IPS DF 6.9 (cell line): ENCODE results near the gene SMAD4.

Source experiments
- DNase-seq: peaks from one replicate; pipeline ENCODE4 v3.0.0-alpha.2; 2013; ENCODE audit warnings: low read depth, low spot score
- H3K27ac ChIP-seq: one replicate; pipeline ENCODE4 v1.5.1; 2013; ENCODE audit warnings: low read length, control low read depth
- H3K27me3 ChIP-seq: 2 replicates; pipeline ENCODE4 v1.6.1; 2013; ENCODE audit warnings: mild to moderate bottlenecking, low read length; ENCODE audit not compliant: control insufficient read depth, insufficient read depth
- H3K36me3 ChIP-seq: 2 replicates; pipeline ENCODE4 v1.6.1; 2013; ENCODE audit warnings: low read length; ENCODE audit not compliant: control insufficient read depth, insufficient read depth
- H3K4me1 ChIP-seq: 2 replicates; pipeline ENCODE4 v1.6.1; 2013; ENCODE audit warnings: low read length; ENCODE audit not compliant: control insufficient read depth, insufficient read depth
- H3K4me3 ChIP-seq: 2 replicates; pipeline ENCODE4 v1.5.1; 2013; ENCODE audit warnings: mild to moderate bottlenecking, low read length
- H3K9me3 ChIP-seq: 2 replicates; pipeline ENCODE4 v1.6.1; 2013; ENCODE audit warnings: low read length, inconsistent platforms; ENCODE audit not compliant: control insufficient read depth, insufficient read depth
- WGBS: extraction: QIAGEN DNeasy Blood & Tissue Kit; methylation state at CpG from one replicate; pipeline ENCODE4 v1.1.7; 2013; ENCODE audit warnings: mixed read lengths, missing lambda C conversion rate; ENCODE audit not compliant: insufficient read length, insufficient coverage; 5-methylcytosine and 5-hydroxymethylcytosine counted together

SMAD4 gene

DNA sequence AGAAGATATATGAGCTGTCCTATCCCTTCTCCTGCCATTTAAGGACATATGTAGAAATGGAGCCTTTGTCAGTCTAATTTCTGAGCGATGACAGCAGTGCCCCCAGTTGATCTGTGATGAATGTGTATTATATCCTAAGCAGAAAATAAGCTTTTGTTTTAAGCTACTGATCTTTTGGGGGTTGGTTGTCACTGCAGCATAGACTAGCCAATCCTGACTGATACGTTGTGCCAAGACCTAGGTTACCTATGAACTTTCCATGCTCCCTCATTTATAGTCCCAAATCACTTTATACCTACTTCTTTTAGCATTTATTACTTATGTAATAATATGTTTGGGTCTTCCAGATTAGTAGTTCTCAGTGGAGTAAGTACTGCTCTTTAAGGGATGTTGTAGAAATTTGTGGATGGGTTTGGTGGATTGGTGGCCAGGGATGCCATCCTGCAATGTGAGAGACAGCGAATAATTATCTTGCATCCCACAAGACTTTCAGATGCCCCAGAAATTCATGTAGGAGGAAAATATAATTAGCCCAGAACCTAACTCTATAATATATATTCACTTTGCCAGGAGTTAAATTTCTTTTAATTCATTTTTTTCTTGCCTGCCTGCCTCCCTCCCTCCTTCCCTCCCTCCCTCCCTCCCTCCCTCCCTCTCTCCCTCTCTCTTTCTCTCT lies 11.8 kb downstream of the SMAD4 start:
- DNase-seq = no peak
- Histone ChIP-seq H3K4me1 (peaks cover 3% of the 10 kb centered on the region; the same call in 1 of the 2 replicates), H3K27ac (no peak overlapping the region), H3K27me3 (no peaks in the 10 kb centered on the region), H3K9me3 (no peaks in the 10 kb centered on the region), H3K4me3 (no peak overlapping the region), H3K36me3 (no peaks in the 10 kb centered on the region)
- no CpG with 5 or more reads among the region's 3 CpGs for WGBS

DNA sequence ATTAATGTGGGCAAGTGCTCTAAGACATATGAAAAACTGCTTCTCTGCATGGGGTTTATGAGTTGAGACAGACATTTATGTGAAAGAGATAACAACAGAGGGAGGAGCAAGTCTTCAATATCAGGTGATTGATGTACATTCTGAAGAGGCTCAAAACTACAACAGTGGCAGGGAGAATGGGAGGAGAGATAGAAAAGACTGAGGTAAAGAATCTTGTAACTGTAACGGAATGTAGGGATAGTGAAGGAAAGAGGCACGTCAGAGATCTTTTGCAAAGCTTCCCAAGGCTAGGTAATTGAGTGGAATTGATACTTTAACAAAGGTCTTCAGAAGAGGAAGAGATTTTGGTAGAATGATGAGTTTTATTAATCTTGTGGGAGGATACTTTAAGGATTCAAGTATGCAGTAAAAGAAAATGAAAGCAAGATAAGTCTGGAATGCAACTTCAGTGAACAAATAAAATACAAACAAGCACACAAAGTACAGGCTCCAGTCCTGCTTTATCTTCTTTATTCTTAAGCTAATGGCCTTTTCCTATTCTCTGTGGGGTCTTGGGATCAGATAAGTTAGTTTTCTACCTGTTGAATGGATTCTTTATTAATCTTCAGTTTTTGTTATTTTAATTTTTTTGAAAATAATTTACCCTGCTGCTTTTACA lies 15.0 kb downstream of the SMAD4 start:
- no peak overlapping the region for H3K4me3 ChIP-seq
- peaks cover 3% of the 10 kb centered on the region; the same call in 1 of the 2 replicates for H3K4me1 ChIP-seq
- no peaks in the 10 kb centered on the region for H3K36me3 ChIP-seq
- H3K9me3 ChIP-seq = no peaks in the 10 kb centered on the region
- no CpG with 5 or more reads among the region's 2 CpGs for WGBS
- no peak for DNase-seq
- no peaks in the 10 kb centered on the region for H3K27me3 ChIP-seq
- no peak overlapping the region for H3K27ac ChIP-seq

DNA sequence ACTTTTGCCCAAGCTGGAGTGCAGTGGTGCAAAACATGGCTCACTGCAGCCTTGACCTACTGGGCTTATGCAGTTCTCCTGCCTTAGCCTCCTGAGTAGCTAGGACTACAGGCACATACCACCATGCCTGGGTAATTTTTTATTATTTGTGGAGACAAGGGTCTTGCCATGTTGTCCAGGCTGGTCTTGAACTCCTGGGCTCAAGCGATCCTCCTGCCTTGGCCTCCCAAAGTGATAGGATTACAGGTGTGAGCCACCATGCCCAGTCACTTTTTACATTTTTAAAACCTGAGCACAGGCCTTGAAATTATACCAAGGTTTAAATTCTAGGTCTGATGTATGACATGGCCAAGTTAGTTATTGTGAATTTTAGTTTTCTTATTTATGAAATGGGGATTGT lies 18.2 kb downstream of the SMAD4 start:
- peaks cover 1% of the 10 kb centered on the region; the same call in 1 of the 2 replicates for H3K4me1 ChIP-seq
- no peaks in the 10 kb centered on the region for H3K27me3 ChIP-seq
- no peaks in the 10 kb centered on the region for H3K9me3 ChIP-seq
- WGBS = no CpG with 5 or more reads among the region's 1 CpG
- no peak for DNase-seq
- no peak overlapping the region for H3K4me3 ChIP-seq
- no peak overlapping the region for H3K27ac ChIP-seq
- H3K36me3 ChIP-seq = no peaks in the 10 kb centered on the region

DNA sequence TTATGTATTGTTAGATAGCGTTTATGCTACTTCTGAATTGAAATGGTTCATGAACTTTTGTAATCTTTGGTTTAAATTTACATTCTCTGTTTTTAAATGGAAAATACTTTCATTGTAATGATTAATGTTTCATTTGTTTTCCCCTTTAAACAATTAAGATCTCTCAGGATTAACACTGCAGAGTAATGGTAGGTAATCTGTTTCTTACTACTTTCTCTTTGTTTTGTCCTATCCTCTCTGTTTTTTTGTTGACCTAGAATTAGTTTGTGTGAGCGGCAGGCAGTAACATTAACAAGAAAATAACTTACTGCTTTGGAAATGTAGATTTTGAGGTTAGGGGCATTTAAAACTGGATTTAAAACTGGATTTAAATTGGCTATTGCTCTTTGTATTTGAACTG lies 19.1 kb downstream of the SMAD4 start:
- H3K36me3 ChIP-seq = no peaks in the 10 kb centered on the region; the same call in 1 of the 2 replicates
- DNase-seq = no peak
- H3K9me3 ChIP-seq = no peaks in the 10 kb centered on the region
- H3K4me3 ChIP-seq = no peak overlapping the region
- H3K27ac ChIP-seq = no peak overlapping the region
- H3K4me1 ChIP-seq = peaks cover 1% of the 10 kb centered on the region; the same call in 1 of the 2 replicates
- H3K27me3 ChIP-seq = no peaks in the 10 kb centered on the region
- no CpG with 5 or more reads among the region's 2 CpGs for WGBS

DNA sequence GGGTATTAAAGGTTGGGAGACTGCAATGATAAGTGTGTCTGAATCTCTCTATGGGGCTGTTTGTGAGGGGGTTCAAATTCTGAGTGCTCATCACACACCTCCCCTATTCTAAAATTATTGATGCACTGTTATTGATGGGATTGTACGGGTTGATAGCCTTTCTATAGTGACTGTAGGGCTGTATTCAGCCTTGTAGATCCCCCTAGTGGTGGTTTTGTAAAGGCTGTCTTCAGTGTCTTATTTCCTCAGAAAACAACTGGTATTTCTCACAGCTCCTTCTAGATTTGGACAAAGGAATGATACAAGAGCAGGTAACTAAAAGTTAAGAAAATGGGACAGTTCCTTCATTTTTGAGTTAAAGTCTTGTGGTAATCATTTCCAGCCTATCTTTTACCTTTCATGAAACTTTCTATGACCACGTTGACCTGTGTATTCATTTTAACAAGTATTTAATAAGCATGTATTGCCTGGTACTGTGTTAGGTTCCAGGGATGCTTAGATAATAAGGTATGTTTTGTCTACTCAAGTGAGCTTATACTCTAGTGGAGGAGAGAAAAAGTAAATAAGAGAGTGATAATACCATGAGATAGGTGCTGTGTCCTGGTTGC lies 21.2 kb downstream of the SMAD4 start:
- no peaks in the 10 kb centered on the region for H3K9me3 ChIP-seq
- no peak overlapping the region for H3K27ac ChIP-seq
- H3K4me1 ChIP-seq = no peaks in the 10 kb centered on the region
- H3K36me3 ChIP-seq = no peaks in the 10 kb centered on the region; the same call in 1 of the 2 replicates
- no CpG with 5 or more reads among the region's 2 CpGs for WGBS
- H3K27me3 ChIP-seq = no peaks in the 10 kb centered on the region
- no peak for DNase-seq
- H3K4me3 ChIP-seq = no peak overlapping the region

DNA sequence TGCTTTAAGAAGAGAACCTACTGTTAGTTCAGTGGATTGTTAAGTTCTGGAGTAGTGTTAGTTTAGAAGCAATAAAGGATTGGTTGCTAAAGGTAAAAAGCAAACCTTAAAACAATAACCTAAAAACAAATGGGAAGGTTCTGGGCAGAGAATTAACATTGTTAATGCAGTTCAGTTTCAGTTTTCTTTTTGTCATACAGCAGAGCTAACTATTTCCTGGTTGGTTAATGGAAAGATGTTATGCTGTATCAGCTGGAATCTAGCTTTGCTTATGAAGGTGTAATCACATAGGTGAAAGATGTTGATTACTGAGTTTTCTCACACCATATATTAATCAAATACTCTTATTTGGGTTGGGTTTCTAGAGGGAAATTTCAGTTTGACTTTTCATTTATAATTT lies 23.8 kb downstream of the SMAD4 start:
- Histone ChIP-seq H3K4me1 (no peaks in the 10 kb centered on the region), H3K27ac (no peak overlapping the region), H3K9me3 (no peaks in the 10 kb centered on the region), H3K36me3 (peaks cover 3% of the 10 kb centered on the region; the same call in 1 of the 2 replicates), H3K4me3 (no peak overlapping the region), H3K27me3 (no peaks in the 10 kb centered on the region)
- DNase-seq = no peak

DNA sequence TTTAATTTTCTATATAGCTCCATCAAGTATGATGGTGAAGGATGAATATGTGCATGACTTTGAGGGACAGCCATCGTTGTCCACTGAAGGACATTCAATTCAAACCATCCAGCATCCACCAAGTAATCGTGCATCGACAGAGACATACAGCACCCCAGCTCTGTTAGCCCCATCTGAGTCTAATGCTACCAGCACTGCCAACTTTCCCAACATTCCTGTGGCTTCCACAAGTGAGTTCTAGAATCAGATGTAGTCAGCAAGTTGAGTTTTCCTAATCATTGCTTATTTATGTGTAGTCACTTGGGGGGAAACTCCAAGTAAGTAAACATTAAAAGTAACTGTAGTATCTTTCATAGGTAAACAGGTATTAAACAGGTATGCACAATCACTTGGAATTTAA lies 24.8 kb downstream of the SMAD4 start:
- Histone ChIP-seq H3K27ac (no peak overlapping the region), H3K36me3 (peaks cover 3% of the 10 kb centered on the region; the same call in 1 of the 2 replicates), H3K27me3 (no peaks in the 10 kb centered on the region), H3K4me1 (no peaks in the 10 kb centered on the region), H3K9me3 (no peaks in the 10 kb centered on the region), H3K4me3 (no peak overlapping the region)
- no peak for DNase-seq
- no CpG with 5 or more reads among the region's 3 CpGs for WGBS

DNA sequence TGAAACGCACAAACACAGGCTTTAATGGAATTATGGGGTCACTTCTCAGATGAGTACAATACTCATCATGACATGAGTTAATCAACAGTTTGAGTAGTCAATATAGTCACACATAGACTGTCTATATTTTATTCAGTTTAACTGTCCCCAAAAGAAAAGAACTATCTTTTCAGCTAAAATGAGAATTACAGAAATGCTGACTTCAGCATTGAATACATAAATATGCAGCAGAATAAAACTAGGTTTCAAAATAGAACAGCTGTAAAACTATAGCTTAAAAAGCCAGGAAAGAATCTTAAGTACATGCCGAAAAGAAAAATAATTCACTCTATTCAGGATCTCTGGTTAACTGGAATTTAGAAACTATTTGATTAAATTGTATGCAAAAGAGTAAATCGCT lies 30.0 kb downstream of the SMAD4 start:
- Histone ChIP-seq H3K4me1 (no peaks in the 10 kb centered on the region), H3K27me3 (no peaks in the 10 kb centered on the region), H3K27ac (no peak overlapping the region), H3K36me3 (peaks cover 3% of the 10 kb centered on the region; the same call in 1 of the 2 replicates), H3K9me3 (no peaks in the 10 kb centered on the region), H3K4me3 (no peak overlapping the region)
- no CpG with 5 or more reads among the region's 3 CpGs for WGBS
- DNase-seq = no peak

DNA sequence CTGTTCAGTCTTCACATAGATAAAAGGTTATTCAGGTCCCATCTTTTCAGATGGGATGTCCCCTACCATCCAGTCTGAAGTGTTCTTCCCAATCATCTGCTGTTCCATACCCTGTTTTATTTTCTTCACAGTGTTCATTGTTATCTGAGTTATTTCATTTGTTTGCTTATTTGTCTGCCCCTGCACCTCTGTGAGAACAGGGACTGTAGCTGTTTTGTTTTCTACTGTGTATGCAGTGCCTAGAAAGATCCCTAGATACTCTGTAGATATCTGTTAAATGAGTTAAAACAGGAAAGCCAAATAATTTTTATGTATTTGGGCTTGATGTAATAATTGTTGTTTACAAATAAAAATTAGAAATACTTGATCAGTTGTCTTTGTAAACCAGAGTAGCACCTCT lies 34.2 kb downstream of the SMAD4 start:
- Histone ChIP-seq H3K36me3 (no peaks in the 10 kb centered on the region; the same call in 1 of the 2 replicates), H3K4me3 (no peak overlapping the region), H3K27me3 (no peaks in the 10 kb centered on the region), H3K9me3 (no peaks in the 10 kb centered on the region), H3K4me1 (no peaks in the 10 kb centered on the region), H3K27ac (no peak overlapping the region)
- DNase-seq = no peak

DNA sequence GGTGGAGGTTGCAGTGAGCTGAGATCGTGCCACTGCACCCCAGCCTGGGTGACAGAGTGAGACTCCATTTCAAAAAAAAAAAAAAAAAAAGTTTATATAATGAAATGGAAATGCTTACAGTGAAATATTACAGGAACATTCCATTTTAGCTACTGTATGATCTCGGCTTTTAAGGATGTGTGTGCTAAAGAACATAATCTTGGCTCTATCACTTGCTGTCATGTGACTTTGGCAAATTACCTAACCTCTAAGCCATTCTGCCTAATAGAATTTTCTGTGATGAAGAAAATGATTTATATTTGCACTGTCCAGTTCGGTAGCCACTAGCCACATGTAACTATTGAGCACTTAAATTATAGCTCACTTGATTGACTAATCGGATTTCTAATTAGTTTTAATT lies 36.3 kb downstream of the SMAD4 start:
- WGBS = no CpG with 5 or more reads among the region's 4 CpGs
- no peak overlapping the region for H3K27ac ChIP-seq
- no peak for DNase-seq
- H3K4me3 ChIP-seq = no peak overlapping the region
- H3K9me3 ChIP-seq = no peaks in the 10 kb centered on the region
- H3K4me1 ChIP-seq = no peaks in the 10 kb centered on the region
- H3K36me3 ChIP-seq = no peaks in the 10 kb centered on the region
- no peaks in the 10 kb centered on the region for H3K27me3 ChIP-seq
